AG09319 (cell line): ENCODE measurements around the gene SLC5A10.
"Not testable (repeated sequence)": the region's sequence is repeated elsewhere in the genome, so short reads cannot be mapped to it uniquely, and the experiment has no call there.

ENCODE experiments used
- DNase-seq: peaks from one replicate; pipeline ENCODE4 v3.0.0-alpha.2; 2010; ENCODE audit warnings: low read depth; ENCODE audit errors: extremely low read depth
- TF ChIP-seq, protein P1 (sequence below): IDR thresholded peaks from 2 replicates; pipeline ENCODE4 v1.5.1; 2011; ENCODE audit warnings: low read depth, mild to moderate bottlenecking, inconsistent platforms, low read length, moderate library complexity

The SLC5A10 gene

DNA sequence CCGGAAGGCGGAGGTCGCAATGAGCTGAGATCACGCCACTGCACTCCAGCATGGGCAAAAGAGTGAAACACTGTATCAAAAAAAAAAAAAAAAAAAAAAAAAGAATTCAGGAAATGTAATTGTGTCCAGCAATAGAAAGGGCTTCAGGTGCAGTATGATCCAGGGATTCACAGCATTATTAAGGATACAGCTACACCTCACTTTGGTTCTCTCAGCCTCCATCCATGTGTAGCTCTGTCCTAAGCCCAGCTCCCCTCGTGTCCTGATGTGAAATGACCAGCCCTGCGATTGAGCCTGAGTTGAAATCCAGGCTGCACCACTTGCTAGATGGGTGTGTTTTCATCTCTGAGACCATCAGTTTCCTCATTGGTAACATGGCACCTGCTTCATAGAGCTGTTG is 3.0 kb downstream of the SLC5A10 start:
- TF ChIP-seq, protein P1, sequence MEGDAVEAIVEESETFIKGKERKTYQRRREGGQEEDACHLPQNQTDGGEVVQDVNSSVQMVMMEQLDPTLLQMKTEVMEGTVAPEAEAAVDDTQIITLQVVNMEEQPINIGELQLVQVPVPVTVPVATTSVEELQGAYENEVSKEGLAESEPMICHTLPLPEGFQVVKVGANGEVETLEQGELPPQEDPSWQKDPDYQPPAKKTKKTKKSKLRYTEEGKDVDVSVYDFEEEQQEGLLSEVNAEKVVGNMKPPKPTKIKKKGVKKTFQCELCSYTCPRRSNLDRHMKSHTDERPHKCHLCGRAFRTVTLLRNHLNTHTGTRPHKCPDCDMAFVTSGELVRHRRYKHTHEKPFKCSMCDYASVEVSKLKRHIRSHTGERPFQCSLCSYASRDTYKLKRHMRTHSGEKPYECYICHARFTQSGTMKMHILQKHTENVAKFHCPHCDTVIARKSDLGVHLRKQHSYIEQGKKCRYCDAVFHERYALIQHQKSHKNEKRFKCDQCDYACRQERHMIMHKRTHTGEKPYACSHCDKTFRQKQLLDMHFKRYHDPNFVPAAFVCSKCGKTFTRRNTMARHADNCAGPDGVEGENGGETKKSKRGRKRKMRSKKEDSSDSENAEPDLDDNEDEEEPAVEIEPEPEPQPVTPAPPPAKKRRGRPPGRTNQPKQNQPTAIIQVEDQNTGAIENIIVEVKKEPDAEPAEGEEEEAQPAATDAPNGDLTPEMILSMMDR, result no peak

DNA sequence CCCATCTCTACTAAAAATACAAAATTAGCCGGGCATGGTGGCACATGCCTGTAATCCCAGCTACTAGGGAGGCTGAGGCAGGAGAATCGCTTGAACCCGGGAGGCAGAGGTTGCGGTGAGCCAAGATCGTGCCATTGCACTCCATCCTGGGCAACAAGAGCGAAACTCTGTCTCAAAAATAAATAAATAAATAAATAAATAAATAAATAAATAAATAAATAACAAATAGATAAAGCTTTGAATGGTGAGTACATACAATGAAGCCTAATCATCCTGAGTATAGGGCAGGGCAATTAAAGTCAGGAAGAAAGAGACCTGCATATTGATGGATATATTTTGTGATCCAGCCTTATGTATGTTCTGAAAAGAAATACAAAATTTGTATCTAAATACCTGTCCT is 4.1 kb downstream of the SLC5A10 start:
- not testable (repeated sequence) for DNase-seq

More for the DNA sequence above, 3.0 kb downstream of the SLC5A10 start:
- no peak for DNase-seq

DNA sequence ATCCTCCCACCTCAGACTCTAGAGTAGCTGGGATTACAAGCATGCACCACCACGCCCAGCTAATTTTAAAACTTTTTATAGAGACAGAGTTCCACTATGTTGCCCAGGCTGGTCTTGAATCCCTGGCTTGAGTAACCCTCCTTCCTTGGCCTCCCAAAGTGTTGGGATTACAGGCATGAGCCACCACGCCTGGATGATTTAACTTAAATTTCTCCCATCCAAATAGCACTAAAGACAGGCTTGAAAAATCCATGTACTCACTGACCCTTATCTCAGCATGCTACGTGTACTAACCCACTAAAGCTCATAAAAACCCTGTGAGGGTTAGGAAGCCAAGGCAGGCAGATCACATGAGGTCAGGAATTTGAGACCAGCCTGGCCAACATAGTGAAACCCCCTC is 4.6 kb downstream of the SLC5A10 start:
- TF ChIP-seq, protein P1, result no peak
- DNase-seq, result no peak

DNA sequence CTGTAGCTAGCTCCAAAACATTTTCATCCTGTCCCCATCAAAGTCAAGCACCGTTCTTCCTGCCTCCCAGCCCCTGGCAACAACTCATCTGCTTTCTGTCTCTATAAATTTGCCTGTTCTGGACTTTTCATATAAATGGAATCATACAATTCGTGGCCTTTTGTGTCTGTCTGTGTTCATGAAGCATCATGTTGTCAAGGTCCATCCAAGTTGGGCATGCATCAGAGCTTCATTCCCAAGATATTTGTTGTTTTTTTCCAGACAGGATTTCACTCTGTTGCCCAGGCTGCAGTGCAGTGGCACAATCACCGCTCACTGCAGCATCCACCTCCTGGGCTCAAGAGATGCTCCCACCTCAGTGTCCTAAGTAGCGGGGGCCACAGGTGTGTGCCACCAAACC is 5.9 kb downstream of the SLC5A10 start:
- TF ChIP-seq, protein P1, result no peak
- DNase-seq, result no peak

DNA sequence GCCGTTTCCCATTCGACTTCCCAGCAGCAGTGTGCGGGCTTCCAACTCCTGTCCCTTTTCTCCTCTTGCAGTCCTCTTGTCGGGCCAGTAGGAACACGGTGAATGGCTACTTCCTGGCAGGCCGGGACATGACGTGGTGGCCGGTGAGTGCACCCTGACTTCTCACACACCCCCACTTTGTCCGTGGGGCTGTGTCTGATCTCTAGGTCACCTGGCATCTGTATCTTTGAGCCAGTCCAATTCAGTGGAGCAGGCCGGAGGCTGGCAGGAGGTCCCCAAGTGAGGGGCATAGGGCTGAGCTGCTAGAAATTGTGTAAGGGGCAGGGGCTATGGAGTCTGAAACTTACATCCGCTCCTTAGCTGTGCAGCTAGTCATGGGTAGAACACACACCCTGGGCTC is 6.6 kb downstream of the SLC5A10 start:
- TF ChIP-seq, protein P1, result no peak
- no peak for DNase-seq

DNA sequence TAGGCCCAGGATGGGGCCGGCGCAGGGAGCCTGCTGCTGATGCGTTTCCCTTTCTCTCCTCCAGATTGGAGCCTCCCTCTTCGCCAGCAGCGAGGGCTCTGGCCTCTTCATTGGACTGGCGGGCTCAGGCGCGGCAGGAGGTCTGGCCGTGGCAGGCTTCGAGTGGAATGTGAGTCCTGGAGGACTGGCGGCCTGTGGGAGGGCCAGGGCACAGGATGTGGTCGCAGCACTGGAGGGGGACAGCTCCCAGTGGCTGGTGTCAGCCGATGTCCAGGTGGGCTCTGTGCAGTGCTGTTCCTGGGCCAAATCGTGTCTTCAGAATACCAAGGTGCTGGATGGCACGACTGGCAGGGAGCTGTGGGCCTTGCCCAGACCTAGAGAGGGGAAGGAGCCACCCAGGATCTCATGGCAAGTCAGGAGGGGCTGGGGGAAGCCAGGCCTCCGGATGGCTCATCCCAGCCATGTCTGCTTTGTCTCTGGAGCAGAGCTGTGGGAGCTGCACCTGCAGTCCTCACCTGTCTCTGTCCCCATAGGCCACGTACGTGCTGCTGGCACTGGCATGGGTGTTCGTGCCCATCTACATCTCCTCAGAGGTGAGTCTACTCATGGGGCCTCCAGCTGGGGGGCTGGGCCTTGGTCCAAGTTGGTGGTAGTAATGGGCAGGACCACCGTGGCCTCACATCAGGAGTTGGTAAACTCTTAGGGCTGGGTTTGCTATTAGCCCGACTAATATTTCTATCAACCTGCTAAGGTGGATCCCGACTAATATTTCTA is 7.3 kb downstream of the SLC5A10 start:
- DNase-seq, result no peak

DNA sequence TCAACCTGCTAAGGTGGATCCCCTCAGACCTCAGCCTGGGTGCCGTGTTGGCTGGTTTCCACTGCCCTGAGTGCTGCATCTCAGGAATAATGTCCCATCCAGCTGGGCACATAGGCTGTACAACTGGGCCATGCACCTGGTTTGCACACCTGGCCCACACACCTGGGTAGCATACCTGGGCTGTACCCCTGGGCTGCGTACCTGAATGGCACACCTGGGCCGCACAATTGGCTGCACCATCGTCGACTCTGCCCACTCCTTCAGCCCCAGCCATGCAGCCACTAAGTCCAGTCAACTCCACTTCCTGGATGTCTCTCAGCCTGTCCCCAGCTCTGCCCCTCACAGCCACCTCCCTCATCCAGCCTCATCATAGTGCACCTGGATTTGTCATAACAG is 7.9 kb downstream of the SLC5A10 start:
- TF ChIP-seq, protein P1, result no peak
- DNase-seq, result no peak

More for the DNA sequence above, 7.3 kb downstream of the SLC5A10 start:
- TF ChIP-seq, protein P1, result no peak

DNA sequence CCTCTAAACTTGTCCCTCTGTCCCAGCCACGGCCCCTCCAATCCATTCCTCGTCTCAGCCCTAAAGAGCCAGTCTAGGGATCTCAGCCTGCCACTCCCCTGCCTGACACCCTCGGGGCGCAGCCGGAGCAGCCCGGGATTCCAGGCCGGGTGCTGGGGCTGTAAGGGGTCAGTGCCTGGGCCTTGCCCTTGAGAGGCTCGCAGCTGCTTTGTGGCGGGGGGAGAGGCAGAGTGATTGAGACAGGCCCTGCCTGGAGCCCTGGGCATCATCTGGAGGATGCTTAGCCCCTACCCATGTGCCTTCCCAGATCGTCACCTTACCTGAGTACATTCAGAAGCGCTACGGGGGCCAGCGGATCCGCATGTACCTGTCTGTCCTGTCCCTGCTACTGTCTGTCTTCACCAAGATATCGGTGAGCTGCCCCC is 8.3 kb downstream of the SLC5A10 start:
- no peak for DNase-seq
- TF ChIP-seq, protein P1, result no peak
